DMS53 (cell line): ENCODE measurements around the gene TRIM74.
"Not testable (repeated sequence)": the region's sequence is repeated elsewhere in the genome, so short reads cannot be mapped to it uniquely, and the experiment has no call there.

ENCODE experiments used
- DNase-seq: peaks from one replicate; lab custom pipeline; 2025; lab: John Stamatoyannopoulos, UW

The TRIM74 gene

GRCh38 chr7:72968980-72969516, at the start of gene TRIM74:
TSS of gene TRIM74 (minus strand) at chr7:72969466. CDS start at chr7:72966157, 3,309 bp downstream.
- not testable (repeated sequence) for DNase-seq

- not testable (repeated sequence) for DNase-seq
Observed at GRCh38 chr7:73006491-73006890, 37.2 kb upstream of the TRIM74 start.

GRCh38 chr7:73005693-73006447, 36.6 kb upstream of the TRIM74 start:
- DNase-seq: not testable (repeated sequence)

GRCh38 chr7:73005356-73005692, 36.1 kb upstream of the TRIM74 start:
- DNase-seq: not testable (repeated sequence)

- not testable (repeated sequence) for DNase-seq
Observed at GRCh38 chr7:72997887-72998468, 28.7 kb upstream of the TRIM74 start.

- DNase-seq: not testable (repeated sequence)
Observed at GRCh38 chr7:72997447-72997846, 28.2 kb upstream of the TRIM74 start.

GRCh38 chr7:72995484-72995883, 26.2 kb upstream of the TRIM74 start:
- DNase-seq: not testable (repeated sequence)

GRCh38 chr7:72990146-72990913, 21.1 kb upstream of the TRIM74 start:
- not testable (repeated sequence) for DNase-seq

- DNase-seq: not testable (repeated sequence)
Observed at GRCh38 chr7:72982084-72982483, 12.8 kb upstream of the TRIM74 start.

GRCh38 chr7:72980382-72980781, 11.1 kb upstream of the TRIM74 start:
- not testable (repeated sequence) for DNase-seq

GRCh38 chr7:72976434-72976833, 7.2 kb upstream of the TRIM74 start:
- DNase-seq: not testable (repeated sequence)

- not testable (repeated sequence) for DNase-seq
Observed at GRCh38 chr7:72975656-72976286, 6.5 kb upstream of the TRIM74 start.

GRCh38 chr7:72974781-72975180, 5.5 kb upstream of the TRIM74 start:
- not testable (repeated sequence) for DNase-seq

GRCh38 chr7:72971505-72971904, 2.2 kb upstream of the TRIM74 start:
- not testable (repeated sequence) for DNase-seq

GRCh38 chr7:72969688-72970087, 422 bp upstream of the TRIM74 start:
- not testable (repeated sequence) for DNase-seq

- not testable (repeated sequence) for DNase-seq
Observed at GRCh38 chr7:72966892-72967291, 2.4 kb downstream of the TRIM74 start.

- DNase-seq: not testable (repeated sequence)
Observed at GRCh38 chr7:72965186-72965975, 3.9 kb downstream of the TRIM74 start.

- not testable (repeated sequence) for DNase-seq
Observed at GRCh38 chr7:72963056-72963455, 6.2 kb downstream of the TRIM74 start.

- not testable (repeated sequence) for DNase-seq
Observed at GRCh38 chr7:72961346-72961650, 8.0 kb downstream of the TRIM74 start.

- not testable (repeated sequence) for DNase-seq
Observed at GRCh38 chr7:72960626-72961345, 8.5 kb downstream of the TRIM74 start.

- DNase-seq: not testable (repeated sequence)
Observed at GRCh38 chr7:72960029-72960428, 9.2 kb downstream of the TRIM74 start.
